Mammary epithelial cell (primary cell): ENCODE data around the gene NFYA.

Source experiments
- EZH2 ChIP-seq: IDR thresholded peaks from 2 replicates; pipeline ENCODE4 v1.6.1; 2012; ENCODE audit warnings: low read length, inconsistent platforms, borderline replicate concordance
- TF ChIP-seq, protein P1 (sequence below), 2 donors: IDR thresholded peaks in 1 of 2; conservative IDR thresholded peaks in 1 of 2; 2 replicates each; pipeline ENCODE4 v1.5.1; 2011 to 2012; ENCODE audit warnings: inconsistent platforms in 2 of 2, low read length in 2 of 2, mild to moderate bottlenecking in 2 of 2, control low read depth in 1 of 2, low read depth in 1 of 2; ENCODE audit not compliant: insufficient read depth in 1 of 2; ENCODE audit errors: extremely low read depth in 1 of 2

DNA sequence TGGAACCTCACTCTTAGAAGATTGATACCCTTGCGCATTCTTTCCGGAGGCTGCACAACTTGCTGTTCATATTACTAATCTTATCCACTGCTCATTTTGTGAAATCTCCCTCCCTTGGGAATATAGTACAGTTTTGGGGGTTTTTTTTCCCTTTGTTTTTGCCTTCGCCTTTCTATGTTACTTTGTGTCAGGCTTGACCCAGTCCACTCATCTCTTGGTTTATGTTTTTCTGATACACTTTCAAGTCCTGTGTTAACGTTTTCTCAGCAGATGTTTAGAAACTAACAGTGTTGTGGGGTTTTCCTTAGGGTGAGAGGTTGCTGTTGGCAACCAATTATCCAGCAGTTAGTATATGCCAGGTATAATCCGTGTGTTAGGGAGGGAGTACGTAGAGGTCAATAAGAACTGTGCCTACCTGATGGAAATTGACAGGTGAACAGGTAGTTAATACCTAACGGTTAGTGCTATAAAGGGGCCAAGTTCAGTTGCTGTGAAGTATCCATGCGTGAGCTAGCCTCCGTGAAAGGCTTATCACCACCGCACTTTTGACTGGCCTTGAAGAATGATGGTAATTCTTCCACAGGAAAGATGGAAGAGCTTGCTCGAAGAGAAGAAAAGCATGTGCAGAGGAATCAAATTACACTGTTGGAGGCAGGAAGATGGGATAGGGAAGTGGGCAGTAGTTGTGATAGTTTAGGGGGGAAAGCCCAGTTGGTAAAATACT, 1.4 kb downstream of the NFYA start:
- TF ChIP-seq, protein P1, sequence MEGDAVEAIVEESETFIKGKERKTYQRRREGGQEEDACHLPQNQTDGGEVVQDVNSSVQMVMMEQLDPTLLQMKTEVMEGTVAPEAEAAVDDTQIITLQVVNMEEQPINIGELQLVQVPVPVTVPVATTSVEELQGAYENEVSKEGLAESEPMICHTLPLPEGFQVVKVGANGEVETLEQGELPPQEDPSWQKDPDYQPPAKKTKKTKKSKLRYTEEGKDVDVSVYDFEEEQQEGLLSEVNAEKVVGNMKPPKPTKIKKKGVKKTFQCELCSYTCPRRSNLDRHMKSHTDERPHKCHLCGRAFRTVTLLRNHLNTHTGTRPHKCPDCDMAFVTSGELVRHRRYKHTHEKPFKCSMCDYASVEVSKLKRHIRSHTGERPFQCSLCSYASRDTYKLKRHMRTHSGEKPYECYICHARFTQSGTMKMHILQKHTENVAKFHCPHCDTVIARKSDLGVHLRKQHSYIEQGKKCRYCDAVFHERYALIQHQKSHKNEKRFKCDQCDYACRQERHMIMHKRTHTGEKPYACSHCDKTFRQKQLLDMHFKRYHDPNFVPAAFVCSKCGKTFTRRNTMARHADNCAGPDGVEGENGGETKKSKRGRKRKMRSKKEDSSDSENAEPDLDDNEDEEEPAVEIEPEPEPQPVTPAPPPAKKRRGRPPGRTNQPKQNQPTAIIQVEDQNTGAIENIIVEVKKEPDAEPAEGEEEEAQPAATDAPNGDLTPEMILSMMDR (conservative IDR thresholded peaks at IDR 0.05 in 1 of 2, IDR thresholded peaks at IDR 0.05 in 1 of 2; ENCODE audit: extremely low read depth in 1 of 2, insufficient read depth in 1 of 2, low read depth in 1 of 2, low read length in 2 of 2), result no peak
- no peak for TF ChIP-seq EZH2
